Measurements from ENCODE around the gene CEP85L.

The CEP85L gene

GRCh38 chr6:118548613-118549012 lies 102.8 kb downstream of the CEP85L start:
- no peak overlapping the region for H3K4me3 ChIP-seq (ENCODE audit: low read length)
- TF ChIP-seq CTCF (conservative IDR thresholded peaks at IDR 0.05; ENCODE audit: low read depth, low read length) = no peak
- no peak for DNase-seq (ENCODE audit: low read depth)

GRCh38 chr6:118548136-118548535 lies 103.3 kb downstream of the CEP85L start, which contains the start of gene PLN:
Gene PLN (plus strand): TSS chr6:118548296. CDS start chr6:118558922, 10,626 bp downstream.
- H3K4me3 ChIP-seq (ENCODE audit: low read length) = no peak within 1 kb of the TSS
- no peak for DNase-seq (ENCODE audit: low read depth)
- TF ChIP-seq CTCF (conservative IDR thresholded peaks at IDR 0.05; ENCODE audit: low read depth, low read length) = no peak

- no peak for TF ChIP-seq CTCF (conservative IDR thresholded peaks at IDR 0.05; ENCODE audit: low read depth, low read length)
- H3K4me3 ChIP-seq (ENCODE audit: low read length) = no peak overlapping the region
- DNase-seq (ENCODE audit: low read depth) = no peak
Measured at GRCh38 chr6:118546880-118547218, 104.5 kb downstream of the CEP85L start.

GRCh38 chr6:118546164-118546879 lies 105.1 kb downstream of the CEP85L start:
- H3K4me3 ChIP-seq (ENCODE audit: low read length) = no peak overlapping the region
- no peak for TF ChIP-seq CTCF (conservative IDR thresholded peaks at IDR 0.05; ENCODE audit: low read depth, low read length)

GRCh38 chr6:118544105-118544504 lies 107.3 kb downstream of the CEP85L start:
- no peak overlapping the region for H3K4me3 ChIP-seq (ENCODE audit: low read length)
- no peak for TF ChIP-seq CTCF (conservative IDR thresholded peaks at IDR 0.05; ENCODE audit: low read depth, low read length)
- no peak for DNase-seq (ENCODE audit: low read depth)

More at GRCh38 chr6:118546164-118546879, 105.1 kb downstream of the CEP85L start:
- DNase-seq (ENCODE audit: low read depth) = no peak

- no peak for DNase-seq (ENCODE audit: low read depth)
- no peak overlapping the region for H3K4me3 ChIP-seq (ENCODE audit: low read length)
Measured at GRCh38 chr6:118542184-118542952, 109.0 kb downstream of the CEP85L start.

More at GRCh38 chr6:118542184-118542952, 109.0 kb downstream of the CEP85L start:
- no peak for TF ChIP-seq CTCF (conservative IDR thresholded peaks at IDR 0.05; ENCODE audit: low read depth, low read length)
